GM12891 (cell line): ENCODE measurements around the gene PSMD8.
A peak's percentile ranks its signal among the peaks of the same experiment; 100 is the strongest.

Experiments
- DNase-seq: peaks from one replicate; pipeline ENCODE4 v3.0.0; 2011; ENCODE audit warnings: low spot score; ENCODE audit not compliant: insufficient read length
- FAIRE-seq: peaks from 2 replicates; lab custom pipeline; 2011; peaks lifted over from hg19 to GRCh38; lab: Jason Lieb, UNC
- PAX5 ChIP-seq: IDR thresholded peaks from 2 replicates; pipeline ENCODE4 v1.6.1; 2011; ENCODE audit warnings: low read length, moderate library complexity, mild to moderate bottlenecking; ENCODE audit not compliant: insufficient read depth, severe bottlenecking
- POLR2A ChIP-seq: IDR thresholded peaks from 2 replicates; pipeline ENCODE4 v1.6.1; 2011; ENCODE audit warnings: low read depth, low read length, control low read depth
- POLR2AphosphoS5 ChIP-seq: IDR thresholded peaks from 2 replicates; pipeline ENCODE4 v1.6.1; 2011; ENCODE audit warnings: low read depth, low read length, control low read depth
- POU2F2 ChIP-seq: IDR thresholded peaks from 2 replicates; pipeline ENCODE4 v1.6.1; 2011; ENCODE audit warnings: low read depth, mild to moderate bottlenecking, control low read depth, low read length, moderate library complexity
- SPI1 ChIP-seq: IDR thresholded peaks from 2 replicates; pipeline ENCODE4 v1.6.1; 2011; ENCODE audit warnings: low read depth, low read length, control low read depth
- TAF1 ChIP-seq: IDR thresholded peaks from 2 replicates; pipeline ENCODE4 v1.6.1; 2011; ENCODE audit warnings: low read depth, low read length, control low read depth

Gene PSMD8

DNA sequence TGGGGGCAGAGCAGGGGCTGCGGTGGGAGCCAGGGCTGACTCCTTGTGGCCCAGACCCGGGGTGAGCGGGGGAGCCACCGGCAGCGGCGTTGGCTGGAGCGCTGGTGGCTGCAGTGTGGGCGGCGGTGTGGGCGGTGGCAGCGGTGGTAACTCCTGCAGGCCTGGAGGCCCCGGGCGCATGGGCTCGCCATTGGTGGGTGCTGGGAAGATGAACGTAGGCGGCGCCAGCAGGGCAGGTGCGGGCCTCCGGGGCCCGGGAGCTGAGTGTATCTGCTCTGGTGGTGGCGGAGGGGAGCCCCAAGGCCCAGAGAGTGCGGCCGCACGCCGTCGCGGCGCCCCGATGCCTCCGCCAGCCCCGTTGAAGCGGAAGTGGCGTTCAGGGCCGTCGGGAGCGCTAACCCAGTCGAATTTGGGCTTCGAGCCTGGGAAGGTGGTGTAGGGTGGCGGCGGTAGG lies 11.5 kb downstream of the PSMD8 start:
- DNase-seq = peak; percentile 70
- peak; percentile 67 for FAIRE-seq
- TF ChIP-seq PAX5 (no peak), POU2F2 (no peak), TAF1 (no peak), SPI1 (peak; percentile 32; the same call in 1 of the 2 replicates), POLR2A (0 out of 2 replicates have a peak, but pooled peaks have one; percentile 11), POLR2AphosphoS5 (no peak)

DNA sequence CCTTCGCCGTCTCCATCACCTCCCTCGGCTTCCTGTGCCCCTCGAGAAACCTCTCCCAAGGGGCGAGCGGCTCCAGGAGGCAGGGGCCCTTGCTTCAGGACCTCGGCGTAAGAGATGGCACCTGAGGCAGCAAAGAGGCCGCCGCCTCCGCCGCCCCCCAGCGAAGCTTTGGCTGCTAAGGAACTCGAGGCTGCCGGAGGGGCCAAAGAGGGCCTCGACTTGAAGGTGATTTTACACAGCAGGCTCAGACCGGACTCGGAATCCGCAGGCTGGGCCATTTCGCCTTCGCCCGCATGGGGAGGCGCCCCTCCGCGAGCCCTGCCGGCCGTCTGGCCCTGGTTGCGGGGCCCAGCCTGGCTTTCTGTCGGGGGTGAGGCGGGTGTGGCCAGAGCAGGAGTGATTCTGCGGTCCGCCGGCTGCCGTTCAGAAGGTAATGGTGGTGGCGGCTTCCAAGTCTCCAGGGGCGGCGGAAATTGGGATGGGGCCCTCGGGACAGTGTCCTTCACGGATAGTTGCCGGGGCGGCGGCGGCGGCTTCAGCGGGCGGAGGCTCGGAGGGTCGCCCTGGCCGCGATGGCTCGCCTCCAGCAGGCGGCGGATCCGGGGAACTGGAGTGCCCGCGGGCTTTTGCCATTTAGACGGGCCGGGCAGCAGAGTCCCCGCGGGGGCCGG lies 12.1 kb downstream of the PSMD8 start:
- DNase-seq (no peak), FAIRE-seq (no peak)
- TF ChIP-seq POLR2A = no peak
- TF ChIP-seq POLR2AphosphoS5 = no peak
- TF ChIP-seq PAX5 = no peak
- TF ChIP-seq POU2F2 = no peak
- TF ChIP-seq SPI1 = no peak
- TF ChIP-seq TAF1 = no peak

DNA sequence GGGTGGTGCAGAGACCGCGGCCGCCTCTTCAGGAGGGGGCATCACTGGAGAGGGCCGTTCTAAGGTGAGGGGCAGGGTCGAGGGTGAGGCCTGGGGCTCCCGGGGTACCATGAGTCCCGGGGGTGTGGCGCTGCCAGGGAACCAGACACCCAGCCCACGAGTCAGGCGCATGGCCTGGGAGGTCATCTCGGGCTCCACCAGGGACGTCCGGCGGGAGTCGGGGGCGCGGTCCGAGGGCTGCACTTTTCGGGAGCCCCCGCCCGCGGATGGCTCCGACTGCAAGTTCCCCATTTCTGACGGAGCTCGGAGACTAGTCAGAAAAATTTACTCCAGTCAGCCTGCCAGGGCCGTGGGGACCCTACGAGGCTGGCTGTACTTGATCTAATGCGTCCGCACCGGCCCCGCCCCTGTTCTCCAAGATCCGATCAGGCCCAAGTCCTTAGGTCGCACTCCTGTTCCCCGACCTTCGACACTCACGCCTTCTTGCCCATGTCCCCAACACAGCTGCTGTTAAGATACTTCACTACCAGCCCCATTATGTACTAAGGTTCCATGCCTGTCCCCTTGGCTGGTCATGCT lies 12.7 kb downstream of the PSMD8 start:
- FAIRE-seq (no peak), DNase-seq (no peak)
- no peak for TF ChIP-seq POLR2AphosphoS5
- no peak for TF ChIP-seq PAX5
- TF ChIP-seq POLR2A = no peak
- TF ChIP-seq POU2F2 = no peak
- no peak for TF ChIP-seq TAF1
- TF ChIP-seq SPI1 = no peak

DNA sequence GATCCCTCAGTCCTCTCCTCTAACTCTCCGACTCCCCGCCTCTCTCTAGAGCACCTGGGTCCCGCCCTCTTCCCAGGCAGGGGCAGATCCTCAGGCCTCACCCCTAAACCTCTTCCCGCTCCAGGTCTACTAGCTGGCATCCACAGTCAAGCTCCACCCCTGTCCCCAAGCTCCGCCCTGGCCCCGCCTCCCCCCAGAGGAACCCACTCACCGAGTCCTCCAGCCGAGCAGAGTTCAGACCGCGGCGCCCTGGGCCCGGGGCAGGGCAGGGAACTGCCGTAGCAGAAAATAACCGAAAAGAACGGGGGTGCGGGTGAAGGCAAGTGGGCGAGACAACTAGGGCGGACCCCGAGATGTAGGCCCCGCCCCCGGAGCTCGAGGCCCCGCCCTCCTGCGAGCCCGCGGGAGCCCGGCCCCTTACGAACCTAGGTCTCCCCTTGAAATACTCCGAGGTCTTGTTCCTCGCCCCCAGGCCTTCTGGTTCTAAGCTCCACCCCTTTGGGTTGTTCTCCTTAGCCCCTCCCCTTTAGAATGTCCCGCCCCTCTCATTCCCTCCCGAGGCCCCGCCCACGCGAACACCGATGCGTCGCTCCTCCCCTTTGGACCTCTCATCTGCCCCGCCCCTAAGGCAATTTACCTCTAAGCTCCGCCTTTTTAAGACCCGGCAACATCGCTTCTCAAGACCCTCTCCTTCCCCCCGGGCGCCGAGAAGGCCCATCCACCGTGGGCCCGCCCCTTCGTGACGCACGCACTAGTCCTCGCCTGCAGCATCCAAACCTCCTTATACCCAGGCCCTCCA lies 13.4 kb downstream of the PSMD8 start, which contains the start of gene GGN:
Gene GGN, minus strand, starts transcription at position 485 of the 799 bp plus-strand sequence. CDS start 773 bp downstream, outside the sequence.
- peak; percentile 81 for DNase-seq
- FAIRE-seq = peak; percentile 77
- no peak for TF ChIP-seq TAF1
- no peak for TF ChIP-seq POU2F2
- no peak for TF ChIP-seq PAX5
- no peak for TF ChIP-seq POLR2A

DNA sequence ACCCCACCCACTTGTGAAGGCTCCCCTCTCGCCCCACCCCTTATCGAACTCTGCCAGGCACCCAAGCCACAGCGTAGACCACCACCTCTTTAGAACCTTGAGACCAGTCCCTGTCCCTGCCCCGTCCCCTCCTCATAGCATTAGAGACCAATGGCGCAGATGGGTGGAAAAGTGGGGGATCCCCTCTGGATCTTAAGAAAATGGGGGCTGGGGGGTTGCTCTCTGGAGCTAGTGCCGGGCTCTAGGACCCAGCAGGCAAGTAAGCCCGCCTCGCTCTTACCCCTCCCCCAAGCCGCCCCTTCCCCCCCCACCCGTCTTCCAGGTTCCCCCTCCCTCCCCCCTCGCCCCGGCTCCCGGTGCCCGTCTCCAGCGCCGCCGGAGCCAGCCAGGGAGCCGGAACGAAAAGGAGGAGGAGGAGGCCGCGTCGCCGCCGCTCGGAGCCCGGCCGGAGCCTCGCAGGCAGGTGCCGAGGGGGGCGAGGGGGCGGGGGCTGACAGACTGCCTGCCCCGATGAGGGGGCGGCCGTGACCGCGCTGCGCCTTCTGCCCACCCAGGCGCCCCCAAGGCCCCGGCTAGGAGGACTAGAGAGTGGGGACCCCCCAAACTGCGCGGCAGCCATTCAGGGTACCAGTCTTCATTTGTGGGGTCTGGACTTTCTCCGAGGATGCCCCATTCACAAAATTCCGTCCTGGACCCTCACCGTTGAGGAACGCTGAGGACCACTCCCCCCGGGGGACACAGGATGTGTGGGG lies 14.2 kb downstream of the PSMD8 start, which contains the start of gene SPRED3:
Gene SPRED3, plus strand, starts transcription at position 349 of the 752 bp plus-strand sequence. CDS start 1,606 bp downstream, outside the sequence.
- TF ChIP-seq SPI1 = no peak
- TF ChIP-seq POU2F2 = no peak
- no peak for TF ChIP-seq TAF1
- no peak for TF ChIP-seq PAX5
- no peak for TF ChIP-seq POLR2AphosphoS5
- TF ChIP-seq POLR2A = no peak
- FAIRE-seq (no peak), DNase-seq (no peak)

DNA sequence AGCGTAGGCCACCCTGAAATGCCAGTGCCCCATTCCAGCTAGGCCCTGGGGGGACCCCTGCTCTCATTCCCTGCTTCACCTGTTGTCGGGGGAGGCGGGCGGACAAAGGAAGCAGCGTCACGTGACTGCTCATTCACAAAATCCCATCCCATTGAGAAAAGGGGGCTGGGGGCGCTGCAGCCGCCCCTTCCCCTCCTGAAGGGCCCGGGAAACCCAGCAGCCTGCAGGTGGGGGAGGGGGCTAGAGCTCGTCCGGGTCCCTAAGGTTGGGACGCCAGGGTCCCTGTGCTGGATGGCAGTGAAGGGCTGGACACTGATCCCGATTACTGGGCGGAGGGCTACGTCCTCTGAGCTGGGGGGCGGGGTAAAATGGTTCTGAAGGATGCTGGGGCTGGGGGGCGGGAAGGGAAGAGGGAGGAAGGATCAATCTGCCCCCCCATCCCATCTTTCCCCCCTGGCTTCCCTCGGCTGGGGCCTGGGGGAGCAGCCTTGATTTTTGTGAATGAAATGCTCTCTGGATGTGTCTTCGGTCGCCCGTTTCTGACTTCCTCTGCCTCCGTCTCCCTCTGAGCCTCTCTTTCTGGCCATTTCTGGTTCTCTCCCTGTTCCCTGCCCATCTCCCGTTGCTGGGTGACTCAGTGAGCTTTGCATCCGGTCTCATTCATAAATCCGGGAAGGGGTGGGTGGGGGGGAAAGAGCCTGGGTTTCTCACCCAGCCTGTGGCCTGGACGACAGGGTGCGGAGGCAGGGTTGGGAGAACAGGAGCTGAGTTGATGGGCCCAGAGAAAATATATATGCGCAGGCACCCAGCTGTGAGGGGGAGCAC lies 14.9 kb downstream of the PSMD8 start:
- no peak for DNase-seq
- no peak for FAIRE-seq

DNA sequence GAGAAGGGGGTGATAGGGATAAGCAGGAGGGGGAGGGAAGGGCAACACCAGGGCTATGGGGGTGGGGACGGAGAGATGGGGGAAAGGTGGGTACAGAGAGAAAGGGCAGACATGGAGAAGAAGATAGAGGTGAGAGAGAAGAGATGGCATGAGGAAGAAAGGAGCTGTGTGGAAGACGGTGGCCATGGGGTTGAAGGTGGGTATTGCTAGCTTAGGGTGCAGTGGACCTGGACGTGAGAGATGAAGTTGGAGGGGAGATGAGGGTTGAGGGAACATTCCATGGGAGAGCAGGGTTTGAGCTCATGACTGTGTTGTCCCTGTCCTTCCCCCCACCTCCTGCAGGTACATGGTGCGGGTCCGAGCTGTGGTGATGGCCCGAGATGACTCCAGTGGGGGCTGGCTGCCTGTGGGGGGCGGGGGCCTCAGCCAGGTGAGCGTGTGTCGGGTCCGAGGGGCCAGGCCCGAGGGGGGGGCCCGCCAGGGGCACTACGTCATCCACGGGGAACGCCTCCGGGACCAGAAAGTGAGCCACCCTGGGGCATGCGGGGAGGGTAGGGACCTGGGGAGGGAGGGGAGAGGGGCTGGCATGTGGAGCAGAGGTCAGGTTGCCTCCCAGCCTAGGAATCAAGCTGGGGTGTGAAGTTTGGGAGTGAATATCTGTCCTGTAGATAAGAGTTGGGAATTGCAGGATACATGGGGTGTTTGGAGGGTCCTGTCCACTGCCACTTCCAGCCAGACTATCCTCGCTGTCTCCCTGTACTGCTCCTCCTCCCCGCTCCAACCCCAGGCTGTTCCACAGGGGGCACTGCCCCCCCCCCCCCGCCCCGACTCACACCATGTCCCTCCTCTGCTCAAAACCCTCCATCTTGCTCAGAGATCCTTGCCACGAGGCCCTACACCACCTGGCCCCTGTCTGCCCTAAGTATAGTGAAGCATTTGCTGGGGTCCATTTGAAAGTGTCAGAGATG lies 15.9 kb downstream of the PSMD8 start:
- DNase-seq (no peak), FAIRE-seq (no peak)
- no peak for TF ChIP-seq PAX5
- TF ChIP-seq POU2F2 = no peak
- no peak for TF ChIP-seq SPI1
- TF ChIP-seq POLR2AphosphoS5 = no peak
- no peak for TF ChIP-seq TAF1
- TF ChIP-seq POLR2A = no peak

More for the DNA sequence above, 14.9 kb downstream of the PSMD8 start:
- TF ChIP-seq SPI1 (no peak), POLR2AphosphoS5 (no peak), POLR2A (no peak), PAX5 (no peak), POU2F2 (no peak), TAF1 (no peak)
